ENCODE data around the gene PLXNC1. TPM values are rescaled to one million over a fixed set of nuclear protein-coding genes. Genes with fewer than 3 reads are reported as not detected.
A peak's percentile ranks its signal among the peaks of the same experiment; 100 is the strongest.

PLXNC1 gene
- total RNA-seq, 1 experiment from 2014 or later, result 0.30 TPM

DNA sequence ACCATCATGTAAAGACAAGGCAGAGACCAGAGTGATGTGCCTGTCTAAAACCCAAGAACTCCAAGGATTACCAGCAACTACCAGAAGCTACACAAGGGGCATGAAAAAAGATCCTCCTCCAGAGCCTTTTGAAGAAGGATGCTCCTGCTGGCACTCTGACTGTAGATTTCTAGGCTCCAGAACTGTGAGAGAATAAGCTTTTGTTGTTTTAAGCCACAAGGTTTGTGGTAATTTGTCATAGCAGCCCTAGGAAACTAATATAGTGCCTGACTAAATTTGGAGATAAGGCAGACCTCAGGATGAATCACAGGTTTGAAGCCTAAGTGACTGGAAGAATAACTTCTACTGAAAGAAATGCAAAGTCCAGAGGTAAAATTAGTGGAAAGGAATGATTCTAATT lies 178.3 kb downstream of the PLXNC1 start:
- Histone ChIP-seq H3K9me3 (ENCODE audit: low read depth, low read length, poor library complexity, severe bottlenecking) (peaks cover 3% of the 10 kb centered on the region), H3K36me3 (ENCODE audit: insufficient read depth, low read length, poor library complexity, severe bottlenecking) (peaks cover 6% of the 10 kb centered on the region), H3K27ac (ENCODE audit: low read depth, low read length, poor library complexity, severe bottlenecking) (no peak overlapping the region), H3K4me1 (ENCODE audit: insufficient read depth, low read length, poor library complexity, severe bottlenecking) (no peaks in the 10 kb centered on the region), H3K27me3 (replicated peaks; ENCODE audit: insufficient read depth, low read depth, low read length, poor library complexity) (no peaks in the 10 kb centered on the region), H3K4me3 (ENCODE audit: low read depth, low read length, poor library complexity, severe bottlenecking) (no peak overlapping the region)
- intact Hi-C loops (cut with micrococcal nuclease; ENCODE audit: unreplicated experiment), result no loop called here
- TF ChIP-seq, protein P1, sequence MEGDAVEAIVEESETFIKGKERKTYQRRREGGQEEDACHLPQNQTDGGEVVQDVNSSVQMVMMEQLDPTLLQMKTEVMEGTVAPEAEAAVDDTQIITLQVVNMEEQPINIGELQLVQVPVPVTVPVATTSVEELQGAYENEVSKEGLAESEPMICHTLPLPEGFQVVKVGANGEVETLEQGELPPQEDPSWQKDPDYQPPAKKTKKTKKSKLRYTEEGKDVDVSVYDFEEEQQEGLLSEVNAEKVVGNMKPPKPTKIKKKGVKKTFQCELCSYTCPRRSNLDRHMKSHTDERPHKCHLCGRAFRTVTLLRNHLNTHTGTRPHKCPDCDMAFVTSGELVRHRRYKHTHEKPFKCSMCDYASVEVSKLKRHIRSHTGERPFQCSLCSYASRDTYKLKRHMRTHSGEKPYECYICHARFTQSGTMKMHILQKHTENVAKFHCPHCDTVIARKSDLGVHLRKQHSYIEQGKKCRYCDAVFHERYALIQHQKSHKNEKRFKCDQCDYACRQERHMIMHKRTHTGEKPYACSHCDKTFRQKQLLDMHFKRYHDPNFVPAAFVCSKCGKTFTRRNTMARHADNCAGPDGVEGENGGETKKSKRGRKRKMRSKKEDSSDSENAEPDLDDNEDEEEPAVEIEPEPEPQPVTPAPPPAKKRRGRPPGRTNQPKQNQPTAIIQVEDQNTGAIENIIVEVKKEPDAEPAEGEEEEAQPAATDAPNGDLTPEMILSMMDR (conservative IDR thresholded peaks at IDR 0.05; ENCODE audit: low read depth, low read length), result no peak
- no peak for TF ChIP-seq EZH2 (IDR thresholded peaks at IDR 0.05; ENCODE audit: borderline replicate concordance, low read depth, low read length, poor library complexity, severe bottlenecking)
- ChIA-PET POLR2A (ENCODE audit: low non-redundant PET) (no interaction called here), CTCF (no interaction called here)
- no peak for DNase-seq (ENCODE audit: low spot score)
- BruUV-seq (replicated peaks), result no TSS peak

GRCh38 chr12:94327809-94328208 lies 179.4 kb downstream of the PLXNC1 start:
- Histone ChIP-seq H3K4me1 (ENCODE audit: insufficient read depth, low read length, poor library complexity, severe bottlenecking) (no peaks in the 10 kb centered on the region), H3K4me3 (ENCODE audit: low read depth, low read length, poor library complexity, severe bottlenecking) (no peak overlapping the region), H3K27ac (ENCODE audit: low read depth, low read length, poor library complexity, severe bottlenecking) (no peak overlapping the region), H3K27me3 (replicated peaks; ENCODE audit: insufficient read depth, low read depth, low read length, poor library complexity) (no peaks in the 10 kb centered on the region), H3K36me3 (ENCODE audit: insufficient read depth, low read length, poor library complexity, severe bottlenecking) (no peaks in the 10 kb centered on the region), H3K9me3 (ENCODE audit: low read depth, low read length, poor library complexity, severe bottlenecking) (no peaks in the 10 kb centered on the region)
- no peak for TF ChIP-seq EZH2 (IDR thresholded peaks at IDR 0.05; ENCODE audit: borderline replicate concordance, low read depth, low read length, poor library complexity, severe bottlenecking)
- TF ChIP-seq, protein P1 (conservative IDR thresholded peaks at IDR 0.05; ENCODE audit: low read depth, low read length), result no peak
- no peak for DNase-seq (ENCODE audit: low spot score)
- intact Hi-C loops (cut with micrococcal nuclease; ENCODE audit: unreplicated experiment), result no loop called here
- no TSS peak for BruUV-seq (replicated peaks)
- ChIA-PET CTCF (no interaction called here), POLR2A (ENCODE audit: low non-redundant PET) (no interaction called here)

DNA sequence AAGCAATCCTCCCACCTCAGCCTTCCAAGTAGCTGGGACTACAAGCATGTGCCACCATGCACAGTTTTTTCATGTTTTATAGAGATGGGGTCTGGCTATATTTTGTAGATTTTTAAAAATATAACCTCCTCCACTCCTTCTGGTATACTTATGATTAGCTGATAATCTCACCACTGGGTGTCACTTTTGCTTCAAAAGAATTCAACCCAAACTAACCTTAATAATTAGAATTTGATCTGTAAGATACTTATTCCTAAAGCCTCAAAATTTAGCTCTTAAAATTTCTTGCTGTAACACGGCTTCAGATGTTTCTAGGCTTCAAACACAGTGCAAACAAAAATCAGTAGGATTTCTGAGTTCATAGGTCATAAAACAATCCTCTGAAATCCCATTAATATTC lies 181.0 kb downstream of the PLXNC1 start:
- no peaks in the 10 kb centered on the region for H3K27me3 ChIP-seq (replicated peaks; ENCODE audit: insufficient read depth, low read depth, low read length, poor library complexity)
- BruUV-seq (replicated peaks), result no TSS peak
- DNase-seq (ENCODE audit: low spot score), result no peak
- CTCF ChIA-PET, result interaction anchor here (0.6 kb wide), 1 partner anchor 204 kb away, joined by 4 read pairs; no protein-coding TSS in a partner anchor
- intact Hi-C loops (cut with micrococcal nuclease; ENCODE audit: unreplicated experiment), result no loop called here
- H3K4me3 ChIP-seq (ENCODE audit: low read depth, low read length, poor library complexity, severe bottlenecking), result no peak overlapping the region
- H3K27ac ChIP-seq (ENCODE audit: low read depth, low read length, poor library complexity, severe bottlenecking), result no peak overlapping the region
- H3K36me3 ChIP-seq (ENCODE audit: insufficient read depth, low read length, poor library complexity, severe bottlenecking), result no peaks in the 10 kb centered on the region
- POLR2A ChIA-PET (ENCODE audit: low non-redundant PET), result interaction anchor here (0.5 kb wide), 1 partner anchor 14 kb away, joined by 3 read pairs; no protein-coding TSS in a partner anchor
- TF ChIP-seq, protein P1 (conservative IDR thresholded peaks at IDR 0.05; ENCODE audit: low read depth, low read length), result peak; percentile 33; the same call in 1 of the 2 replicates
- TF ChIP-seq EZH2 (IDR thresholded peaks at IDR 0.05; ENCODE audit: borderline replicate concordance, low read depth, low read length, poor library complexity, severe bottlenecking), result no peak
- H3K9me3 ChIP-seq (ENCODE audit: low read depth, low read length, poor library complexity, severe bottlenecking), result no peaks in the 10 kb centered on the region
- H3K4me1 ChIP-seq (ENCODE audit: insufficient read depth, low read length, poor library complexity, severe bottlenecking), result no peaks in the 10 kb centered on the region
